ENCODE data around the gene SCO2. TPM values are rescaled to one million over a fixed set of nuclear protein-coding genes. Genes with fewer than 3 reads are reported as not detected.

Gene SCO2
- total and polyA plus RNA-seq, 9 of the 15 experiments (the other 6 are each of a cell fraction or from before 2014, with no cell fraction given), result 0.34 to 4.0 (median 1.1) TPM; not detected in 3

DNA sequence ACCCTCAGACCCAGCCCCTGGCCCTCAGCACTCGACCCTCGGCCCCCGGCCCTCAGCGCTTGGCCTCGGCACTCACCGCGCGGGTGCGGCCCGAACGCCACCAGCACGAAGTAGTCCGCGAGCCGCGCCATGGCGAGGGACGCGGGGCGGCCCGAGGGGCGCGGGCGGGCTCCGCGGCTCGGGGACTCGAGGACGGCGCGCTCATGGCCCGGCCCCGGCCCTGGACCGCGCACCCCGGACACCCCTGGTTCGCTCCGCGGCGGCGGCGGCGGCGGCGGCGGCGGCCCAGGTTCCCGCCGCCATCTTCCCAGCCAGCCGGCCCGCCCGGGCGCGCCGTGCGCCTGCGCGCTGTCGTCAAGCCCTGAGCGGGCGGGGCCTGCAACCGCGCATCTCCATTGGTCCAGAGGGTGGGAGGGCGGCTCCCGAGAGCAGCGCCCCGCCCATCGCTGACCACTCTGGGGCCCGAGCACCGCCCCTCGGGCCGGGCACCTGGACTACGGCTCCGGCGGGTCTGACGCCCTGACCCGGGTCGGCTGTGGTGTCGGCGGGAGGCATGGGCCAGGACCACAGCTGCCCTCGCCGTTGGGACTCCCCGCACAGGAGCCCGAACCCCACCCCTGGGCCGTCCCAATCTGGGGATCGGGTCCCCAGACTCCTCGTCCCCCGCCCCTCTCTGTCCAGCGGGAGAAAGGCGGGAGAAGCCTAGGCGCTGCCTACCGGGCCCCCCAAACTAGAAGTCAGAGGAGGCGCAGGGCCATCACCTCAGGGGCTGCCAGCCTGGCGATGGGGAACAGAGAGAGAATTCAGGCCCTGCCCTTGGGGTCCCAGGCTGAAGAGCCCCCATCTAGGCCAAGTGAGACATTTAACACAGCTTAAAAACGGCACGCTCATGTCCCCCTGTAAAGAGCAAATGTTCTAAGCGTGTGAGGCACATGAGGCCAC is 50.4 kb downstream of the SCO2 start, which contains the start of gene SBF1:
TSS of gene SBF1 (minus strand) at position 326 of the 942 bp plus-strand sequence. CDS start at position 131, 195 bp downstream.
- Histone ChIP-seq H3K27ac (ENCODE audit: extremely low read depth, low read depth, low read length) (peak within 1 kb of the TSS; percentile 46; the same call in 2 of the 3 replicates), H2AFZ (ENCODE audit: low read depth, low read length) (peak within 1 kb of the TSS; percentile 85), H3K9me1 (ENCODE audit: control insufficient read depth, insufficient read depth, low read length) (peaks cover 8% of the 10 kb centered on the region), H3K4me2 (ENCODE audit: insufficient read depth, low read length) (peak within 1 kb of the TSS; percentile 73), H3K79me2 (ENCODE audit: control insufficient read depth, insufficient read depth, low read length) (peaks cover 42% of the 10 kb centered on the region), H3K27me3 (ENCODE audit: control insufficient read depth in 2 of 2, insufficient read depth in 2 of 2, low read length in 2 of 2) (no peaks in the 10 kb centered on the region), H3K4me1 (replicated peaks in 1 of 2; ENCODE audit: control insufficient read depth in 2 of 2, insufficient read depth in 2 of 2, low read length in 2 of 2) (peaks cover 22 to 54% of the 10 kb centered on the region in 2 experiments), H3K9ac (ENCODE audit: insufficient read depth in 1 of 2, low read depth in 2 of 2, low read length in 2 of 2) (peak within 1 kb of the TSS; percentile 44 to 93; a peak in 3 of 4 replicates), H3K36me3 (ENCODE audit: control insufficient read depth, insufficient read depth, low read length) (0 out of 3 replicates have a peak, but pooled peaks cover 2% of the 10 kb centered on the region), H3K9me3 (replicated peaks; ENCODE audit: control insufficient read depth, insufficient read depth, low read depth, low read length) (no peaks in the 10 kb centered on the region), H4K20me1 (replicated peaks; ENCODE audit: control insufficient read depth, insufficient read depth, low read length) (peaks cover 33% of the 10 kb centered on the region), H3K4me3 (peak within 1 kb of the TSS; percentile 63)
- peak; percentile 91 to 98 (median 97) for DNase-seq (ENCODE audit: extremely low read depth in 1 of 4, low spot score in 3 of 4)
- intact Hi-C loops (cut with micrococcal nuclease), result no loop called here
- 6% methylated on average over 13 of the region's 97 CpGs for WGBS (ENCODE audit: insufficient coverage, low coverage, missing lambda C conversion rate)
- FAIRE-seq, result peak; percentile 23
- no TSS peak for BruUV-seq (replicated peaks)
- peak; percentile 96 for ATAC-seq
- in situ Hi-C loops (cut with MboI), result no loop called here
- CTCF ChIA-PET (ENCODE audit: low intra/inter-chr PET ratio), result interaction anchor here (0.6 kb wide), 1 partner anchor 132 kb away, joined by 4 read pairs; no protein-coding TSS in a partner anchor
- POLR2A ChIA-PET, result interaction anchor here (0.6 kb wide), 1 partner anchor 26 kb away, joined by 3 read pairs; no protein-coding TSS in a partner anchor
- TF ChIP-seq YY1 (IDR thresholded peaks at IDR 0.05; ENCODE audit: borderline replicate concordance in 1 of 3, control insufficient read depth in 1 of 3, extremely low read depth in 1 of 3, insufficient read depth in 3 of 3, insufficient read length in 1 of 3, insufficient replicate concordance in 2 of 3, low read depth in 1 of 3, low read length in 2 of 3) (peak; percentile 57 to 88 (median 82)), ETV6 (IDR thresholded peaks at IDR 0.05; ENCODE audit: borderline replicate concordance in 1 of 2, low read depth in 2 of 2, low read length in 1 of 2) (no peak), ETV6 (CRISPR knock-in tag; IDR thresholded peaks at IDR 0.05; ENCODE audit: borderline replicate concordance) (no peak), BHLHE40 (IDR thresholded peaks at IDR 0.05; ENCODE audit: low read length) (no peak), MTA3 (IDR thresholded peaks at IDR 0.05; ENCODE audit: borderline replicate concordance) (peak; percentile 42; the same call in 1 of the 2 replicates), PHB2 (IDR thresholded peaks at IDR 0.05; ENCODE audit: low read depth) (no peak), ZFP36 (IDR thresholded peaks at IDR 0.05; ENCODE audit: low read depth, low read length, partially characterized antibody) (no peak), RBM39 (optimal IDR thresholded peaks at IDR 0.05; ENCODE audit: low read depth, low read length) (no peak), ZNF436 (CRISPR knock-in tag; IDR thresholded peaks at IDR 0.05) (no peak), POLR2A (conservative IDR thresholded peaks at IDR 0.05) (peak; percentile 59; the same call in 1 of the 2 replicates), MEIS2 (IDR thresholded peaks at IDR 0.05; ENCODE audit: partially characterized antibody) (peak; percentile 71), CHD2 (IDR thresholded peaks at IDR 0.05; ENCODE audit: low read depth, low read length) (no peak), CXXC5 (CRISPR knock-in tag; IDR thresholded peaks at IDR 0.05) (0 out of 2 replicates have a peak, but pooled peaks have one; percentile 36), SMARCA5 (IDR thresholded peaks at IDR 0.05) (no peak)
- TF ChIP-seq, protein P1, sequence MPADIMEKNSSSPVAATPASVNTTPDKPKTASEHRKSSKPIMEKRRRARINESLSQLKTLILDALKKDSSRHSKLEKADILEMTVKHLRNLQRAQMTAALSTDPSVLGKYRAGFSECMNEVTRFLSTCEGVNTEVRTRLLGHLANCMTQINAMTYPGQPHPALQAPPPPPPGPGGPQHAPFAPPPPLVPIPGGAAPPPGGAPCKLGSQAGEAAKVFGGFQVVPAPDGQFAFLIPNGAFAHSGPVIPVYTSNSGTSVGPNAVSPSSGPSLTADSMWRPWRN (IDR thresholded peaks at IDR 0.05; ENCODE audit: low read depth), result no peak
- TF ChIP-seq, protein P2, sequence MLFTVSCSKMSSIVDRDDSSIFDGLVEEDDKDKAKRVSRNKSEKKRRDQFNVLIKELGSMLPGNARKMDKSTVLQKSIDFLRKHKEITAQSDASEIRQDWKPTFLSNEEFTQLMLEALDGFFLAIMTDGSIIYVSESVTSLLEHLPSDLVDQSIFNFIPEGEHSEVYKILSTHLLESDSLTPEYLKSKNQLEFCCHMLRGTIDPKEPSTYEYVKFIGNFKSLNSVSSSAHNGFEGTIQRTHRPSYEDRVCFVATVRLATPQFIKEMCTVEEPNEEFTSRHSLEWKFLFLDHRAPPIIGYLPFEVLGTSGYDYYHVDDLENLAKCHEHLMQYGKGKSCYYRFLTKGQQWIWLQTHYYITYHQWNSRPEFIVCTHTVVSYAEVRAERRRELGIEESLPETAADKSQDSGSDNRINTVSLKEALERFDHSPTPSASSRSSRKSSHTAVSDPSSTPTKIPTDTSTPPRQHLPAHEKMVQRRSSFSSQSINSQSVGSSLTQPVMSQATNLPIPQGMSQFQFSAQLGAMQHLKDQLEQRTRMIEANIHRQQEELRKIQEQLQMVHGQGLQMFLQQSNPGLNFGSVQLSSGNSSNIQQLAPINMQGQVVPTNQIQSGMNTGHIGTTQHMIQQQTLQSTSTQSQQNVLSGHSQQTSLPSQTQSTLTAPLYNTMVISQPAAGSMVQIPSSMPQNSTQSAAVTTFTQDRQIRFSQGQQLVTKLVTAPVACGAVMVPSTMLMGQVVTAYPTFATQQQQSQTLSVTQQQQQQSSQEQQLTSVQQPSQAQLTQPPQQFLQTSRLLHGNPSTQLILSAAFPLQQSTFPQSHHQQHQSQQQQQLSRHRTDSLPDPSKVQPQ (CRISPR knock-in tag; IDR thresholded peaks at IDR 0.05; ENCODE audit: borderline replicate concordance), result no peak
